Renal cortical epithelial cell (primary cell): Measurements from ENCODE around the gene TEF. TPM values are rescaled to one million over a fixed set of nuclear protein-coding genes. Genes with fewer than 3 reads are reported as not detected.
"Not testable (repeated sequence)": the region's sequence is repeated elsewhere in the genome, so short reads cannot be mapped to it uniquely, and the experiment has no call there.

Experiments used
- DNase-seq: peaks from one replicate; pipeline ENCODE4 v3.0.0-alpha.2; 2011; ENCODE audit warnings: low read depth
- total RNA-seq: library from RNA; depleted of rRNA; stranded (reverse); fragments of >200 nt; gene quantifications from 2 replicates; pipeline ENCODE4 v1.2.3, GENCODE V29; 2014

TEF gene
- total RNA-seq, 1 donor from 2014 or later = 7.6 TPM

GRCh38 chr22:41425660-41426365, 44.1 kb downstream of the TEF start:
- DNase-seq = no peak

DNA sequence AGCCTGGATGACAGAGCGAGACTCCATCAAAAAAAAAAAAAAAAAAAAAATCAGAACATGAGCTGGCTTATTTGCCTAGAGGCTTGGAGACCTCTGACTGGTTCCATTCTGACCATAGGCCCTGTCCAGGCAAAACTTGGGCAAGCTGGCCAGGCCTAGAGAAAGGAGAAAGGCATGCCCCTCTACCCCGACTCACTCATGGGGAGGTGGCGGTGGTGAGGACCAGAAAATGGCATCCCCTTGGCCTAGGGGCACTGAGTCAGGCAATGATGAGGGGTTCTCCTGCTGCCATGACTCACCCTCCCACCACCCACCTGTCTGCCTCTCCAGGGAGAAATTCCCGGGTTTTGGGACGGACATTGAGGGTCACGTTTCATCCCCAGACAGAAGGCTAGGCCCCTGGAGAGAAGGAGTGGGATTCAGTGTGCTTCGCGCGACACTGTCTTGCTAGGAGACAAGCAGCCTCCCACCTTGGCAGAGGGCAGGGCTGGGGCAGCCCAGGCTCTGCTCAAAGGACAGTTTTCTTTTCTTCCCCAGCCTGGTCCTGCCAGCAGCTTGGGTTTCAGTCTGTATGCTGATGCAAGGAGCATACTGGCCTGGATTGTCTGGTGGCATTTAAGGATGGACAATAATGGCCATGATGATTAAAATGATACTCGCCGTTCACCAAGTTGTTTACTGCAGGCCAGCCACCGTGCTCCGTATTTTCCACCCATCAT, 47.6 kb downstream of the TEF start:
- DNase-seq = no peak

DNA sequence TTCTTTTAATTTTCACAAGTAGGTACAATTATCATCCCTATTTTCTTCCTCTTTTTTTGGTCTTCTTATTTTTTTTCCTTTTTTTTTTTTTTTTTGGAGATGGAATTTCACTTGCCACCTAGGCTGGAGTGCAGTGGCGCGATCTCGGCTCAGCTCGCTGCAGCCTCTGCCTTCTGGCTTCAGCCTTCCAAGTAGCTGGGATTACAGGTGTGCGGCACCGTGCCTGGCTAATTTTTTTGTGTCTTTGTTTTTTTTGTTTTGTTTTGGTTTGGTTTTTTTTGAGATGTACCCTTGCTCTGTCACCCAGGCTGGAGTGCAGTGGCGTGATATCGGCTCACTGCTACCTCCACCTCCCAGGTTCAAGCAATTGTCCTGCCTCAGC, 48.2 kb downstream of the TEF start:
- no peak for DNase-seq

DNA sequence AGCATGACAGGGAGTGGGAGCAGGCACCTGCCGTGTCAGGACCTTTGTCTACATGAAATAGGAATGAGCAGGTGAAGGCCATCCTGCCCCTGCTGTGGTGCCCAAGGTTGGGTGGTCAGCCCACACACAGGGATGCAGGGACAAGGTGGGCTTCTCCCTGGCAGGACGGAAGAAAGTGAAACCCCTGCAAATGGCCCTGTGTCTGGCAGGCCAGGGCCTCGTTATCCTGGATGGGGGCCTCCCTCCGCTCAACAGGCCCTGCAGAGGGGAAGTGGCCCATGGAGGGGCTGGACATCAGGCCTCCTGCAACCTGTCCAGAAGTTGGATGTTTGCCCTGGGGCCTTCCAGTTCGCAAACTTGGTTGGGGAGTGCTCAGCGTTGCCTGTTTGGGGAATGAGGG, 49.9 kb downstream of the TEF start:
- no peak for DNase-seq

DNA sequence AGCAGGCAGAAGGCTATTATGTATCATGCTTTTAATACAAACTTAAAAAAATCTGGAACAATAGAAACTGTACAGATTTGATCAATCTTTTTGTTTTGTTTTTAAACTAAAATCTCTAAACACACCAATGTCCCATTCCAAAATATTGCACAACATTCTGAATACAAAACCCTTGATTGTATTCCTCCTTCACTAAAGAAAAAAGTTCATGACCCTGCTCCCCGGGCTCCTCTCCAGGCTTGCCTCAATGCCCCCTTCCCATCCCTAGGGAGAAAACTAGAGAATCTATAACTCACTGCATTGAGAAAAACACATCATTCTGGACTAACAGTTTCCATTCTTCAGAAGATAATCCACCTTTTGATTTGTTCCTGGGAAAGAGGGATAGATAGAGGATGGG, 51.7 kb downstream of the TEF start:
- DNase-seq = not testable (repeated sequence)

- not testable (repeated sequence) for DNase-seq
Measured at GRCh38 chr22:41434361-41435003, 52.7 kb downstream of the TEF start.

GRCh38 chr22:41435560-41435959, 53.8 kb downstream of the TEF start:
- DNase-seq = no peak

DNA sequence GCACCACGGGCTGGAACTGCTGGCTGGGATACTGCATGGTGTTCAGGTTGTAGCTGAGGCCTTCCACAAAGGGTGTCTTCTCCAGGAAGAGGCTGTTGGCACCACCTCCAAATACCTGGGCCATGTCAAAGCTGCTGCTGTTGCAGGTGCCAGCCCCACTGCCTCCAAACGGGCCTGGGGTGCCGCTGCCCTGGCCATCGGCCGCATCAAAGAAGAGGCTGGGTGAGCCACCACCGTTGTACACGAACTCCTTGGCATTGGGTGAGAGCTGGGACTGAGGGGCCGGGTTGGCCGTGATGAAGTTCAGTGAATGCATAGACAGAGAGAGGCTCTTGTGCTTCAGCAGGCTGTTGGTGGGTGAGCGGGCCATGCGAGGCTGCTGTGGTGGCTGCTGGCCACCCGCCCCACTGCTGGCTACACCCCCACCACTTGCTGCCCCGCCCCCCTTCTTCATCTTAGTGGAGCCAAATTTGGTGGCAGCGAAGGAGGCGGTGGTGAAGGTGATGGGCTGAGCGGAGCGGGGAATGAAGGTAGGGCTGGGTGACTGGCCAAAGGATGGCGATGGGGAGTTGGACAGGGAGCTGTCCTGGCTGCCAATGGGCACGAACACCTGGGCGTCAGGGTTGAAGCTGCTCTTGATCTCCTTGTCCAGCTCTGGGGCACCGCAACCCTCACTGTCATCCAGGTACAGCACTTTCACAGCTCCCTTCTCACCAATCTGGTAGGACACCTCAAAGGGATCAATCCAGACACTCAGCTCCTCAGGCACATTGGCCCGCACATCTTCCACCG, 54.8 kb downstream of the TEF start:
- DNase-seq = no peak

- DNase-seq = no peak
Measured at GRCh38 chr22:41437198-41437597, 55.5 kb downstream of the TEF start.

GRCh38 chr22:41440511-41440910, 58.8 kb downstream of the TEF start:
- DNase-seq = not testable (repeated sequence)

GRCh38 chr22:41442240-41442792, 60.6 kb downstream of the TEF start:
- DNase-seq = no peak

DNA sequence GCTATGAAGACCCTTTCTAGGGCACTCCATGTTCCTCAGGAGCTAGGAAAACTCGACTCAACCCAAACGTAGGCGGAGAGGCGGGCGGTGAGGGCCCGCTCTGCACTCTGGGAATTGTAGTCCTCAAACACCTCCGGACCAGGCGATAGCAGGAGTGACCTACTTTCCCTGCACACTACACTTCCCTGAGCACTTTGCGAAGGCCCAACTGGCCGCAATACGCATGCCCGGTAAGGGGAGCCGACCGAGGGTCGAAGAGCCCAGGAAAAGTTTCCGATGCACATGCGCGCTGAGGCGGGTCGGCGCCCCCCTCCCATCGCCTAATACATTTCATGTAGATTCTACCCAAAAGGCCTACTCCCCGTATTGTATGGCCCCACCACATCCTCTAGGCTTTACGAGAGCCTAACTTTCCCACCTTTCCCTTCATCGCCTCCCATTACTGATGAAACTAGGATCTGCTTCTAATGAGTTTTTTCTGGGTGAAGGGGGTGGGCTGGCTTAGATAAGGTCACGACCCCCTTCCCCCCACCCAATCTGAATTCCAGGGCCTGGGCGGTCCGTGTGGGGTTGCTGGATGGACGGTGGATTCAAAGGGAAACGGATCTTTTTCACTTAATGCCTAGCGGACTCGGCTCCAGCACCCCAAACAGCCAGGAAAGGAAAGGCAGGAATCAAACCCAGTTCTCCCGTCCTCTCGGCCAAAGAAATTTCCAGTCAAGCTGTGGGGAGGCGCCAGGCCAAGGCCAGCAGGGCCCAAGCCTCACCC, 62.8 kb downstream of the TEF start:
- peak; percentile 96 for DNase-seq

DNA sequence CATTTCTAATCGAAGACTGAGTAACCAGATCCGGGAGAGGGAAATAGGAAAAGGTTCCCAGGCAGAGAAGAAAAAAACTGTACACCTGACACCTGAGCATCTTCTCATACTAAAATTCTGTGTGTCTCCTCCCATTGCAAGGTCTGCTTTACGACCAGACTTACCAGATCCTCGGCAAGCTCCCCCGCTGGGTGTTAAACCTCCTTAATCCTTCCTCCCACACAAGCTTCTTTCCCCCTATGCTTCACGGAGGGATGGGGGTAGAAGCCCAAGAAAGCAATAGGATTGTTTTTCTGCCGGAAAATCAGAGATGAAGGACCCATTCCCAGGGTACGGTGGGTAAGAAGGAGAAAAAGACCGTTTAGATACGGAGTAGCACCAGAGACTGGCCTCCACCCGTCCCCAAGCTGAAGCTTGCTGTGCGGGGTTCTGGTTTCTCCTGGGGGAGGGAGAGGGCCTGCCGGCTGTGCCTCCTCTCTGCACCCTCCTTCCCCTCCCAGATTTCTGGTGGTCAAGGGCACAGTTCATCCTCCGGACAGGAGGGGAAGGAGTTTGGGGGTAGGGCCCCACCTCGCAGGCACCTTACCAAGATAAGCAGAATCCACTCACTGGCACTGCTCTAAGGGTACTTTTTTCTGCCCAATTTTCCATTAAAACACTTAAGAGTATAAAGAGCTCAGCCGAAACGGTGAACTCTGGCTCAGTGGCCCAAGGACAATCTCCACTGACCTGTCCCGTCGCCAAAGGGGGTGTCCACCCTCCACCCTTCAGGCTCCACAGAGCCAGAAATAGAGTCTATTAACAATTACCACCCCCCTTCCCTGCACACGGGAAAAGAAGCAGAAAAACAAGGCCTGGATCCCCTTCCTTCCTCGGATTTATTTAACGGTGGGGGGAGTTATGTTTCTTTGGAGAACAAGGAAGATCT, 63.7 kb downstream of the TEF start:
- no peak for DNase-seq

GRCh38 chr22:41446057-41446501, 64.3 kb downstream of the TEF start:
- no peak for DNase-seq

DNA sequence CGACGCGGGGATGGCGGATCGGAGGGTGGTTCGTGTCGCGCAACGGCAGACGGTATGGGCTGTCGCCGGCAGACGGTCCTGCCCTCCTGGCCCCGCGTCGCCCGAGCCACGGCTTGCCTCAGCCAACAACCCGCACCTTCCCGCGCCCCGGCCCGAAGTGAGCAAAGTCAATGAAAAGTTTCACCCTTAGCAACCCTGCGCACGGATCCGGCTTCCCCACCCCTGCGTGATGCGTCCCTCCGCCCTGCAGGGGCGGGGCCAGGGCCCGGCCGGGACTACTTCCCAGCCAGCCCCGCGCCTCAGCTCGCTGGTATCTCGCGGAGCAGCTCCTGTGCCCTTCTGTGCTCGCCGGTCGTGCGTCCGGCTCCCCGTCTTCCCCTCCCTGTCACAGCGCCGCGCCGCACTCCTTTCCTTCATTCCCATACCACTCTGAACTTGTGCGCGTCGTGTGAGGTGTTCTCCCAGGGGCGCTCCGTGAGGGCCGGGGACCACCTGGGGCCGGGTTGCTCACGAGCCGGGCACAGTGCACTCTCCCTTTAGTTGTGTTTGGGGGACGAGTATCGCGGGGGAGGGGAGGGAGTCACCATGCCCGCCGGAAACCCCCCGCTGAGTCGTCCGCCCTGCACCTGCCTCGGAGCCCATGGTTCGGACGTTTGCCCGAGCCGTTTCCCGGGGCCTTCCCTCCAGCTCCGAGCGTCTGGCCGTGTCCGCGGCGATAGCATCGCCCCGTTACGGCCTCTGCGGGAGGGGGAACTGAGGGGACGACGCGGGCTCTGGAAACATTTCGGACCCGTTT, 65.1 kb downstream of the TEF start, which contains the start of gene TOB2:
Gene TOB2 (minus strand): TSS at position 163 of the 796 bp plus-strand sequence. CDS start 9,456 bp downstream, outside the sequence.
- peak; percentile 71 for DNase-seq

GRCh38 chr22:41447435-41448188, 65.9 kb downstream of the TEF start:
- DNase-seq = peak; percentile 30

- DNase-seq = peak; percentile 99
Measured at GRCh38 chr22:41448189-41448808, 66.6 kb downstream of the TEF start.
